A549 treated with GW870086 at 1 μM for 4 hours (cell line): ENCODE data around the gene DHRS7. TPM values are rescaled to one million over a fixed set of nuclear protein-coding genes. Genes with fewer than 3 reads are reported as not detected.

Source experiments
- total RNA-seq: library from RNA; stranded (reverse); fragments of 200-300 nt; extraction: Qiagen RNA extraction; gene quantifications from 5 replicates; pipeline ENCODE4 v1.2.3, GENCODE V29; 2022; ENCODE audit warnings: low read depth

The DHRS7 gene, protein sequence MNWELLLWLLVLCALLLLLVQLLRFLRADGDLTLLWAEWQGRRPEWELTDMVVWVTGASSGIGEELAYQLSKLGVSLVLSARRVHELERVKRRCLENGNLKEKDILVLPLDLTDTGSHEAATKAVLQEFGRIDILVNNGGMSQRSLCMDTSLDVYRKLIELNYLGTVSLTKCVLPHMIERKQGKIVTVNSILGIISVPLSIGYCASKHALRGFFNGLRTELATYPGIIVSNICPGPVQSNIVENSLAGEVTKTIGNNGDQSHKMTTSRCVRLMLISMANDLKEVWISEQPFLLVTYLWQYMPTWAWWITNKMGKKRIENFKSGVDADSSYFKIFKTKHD
- total RNA-seq, result 78.6 to 86.4 TPM (median 80.1 TPM) in 5 replicates

DNA sequence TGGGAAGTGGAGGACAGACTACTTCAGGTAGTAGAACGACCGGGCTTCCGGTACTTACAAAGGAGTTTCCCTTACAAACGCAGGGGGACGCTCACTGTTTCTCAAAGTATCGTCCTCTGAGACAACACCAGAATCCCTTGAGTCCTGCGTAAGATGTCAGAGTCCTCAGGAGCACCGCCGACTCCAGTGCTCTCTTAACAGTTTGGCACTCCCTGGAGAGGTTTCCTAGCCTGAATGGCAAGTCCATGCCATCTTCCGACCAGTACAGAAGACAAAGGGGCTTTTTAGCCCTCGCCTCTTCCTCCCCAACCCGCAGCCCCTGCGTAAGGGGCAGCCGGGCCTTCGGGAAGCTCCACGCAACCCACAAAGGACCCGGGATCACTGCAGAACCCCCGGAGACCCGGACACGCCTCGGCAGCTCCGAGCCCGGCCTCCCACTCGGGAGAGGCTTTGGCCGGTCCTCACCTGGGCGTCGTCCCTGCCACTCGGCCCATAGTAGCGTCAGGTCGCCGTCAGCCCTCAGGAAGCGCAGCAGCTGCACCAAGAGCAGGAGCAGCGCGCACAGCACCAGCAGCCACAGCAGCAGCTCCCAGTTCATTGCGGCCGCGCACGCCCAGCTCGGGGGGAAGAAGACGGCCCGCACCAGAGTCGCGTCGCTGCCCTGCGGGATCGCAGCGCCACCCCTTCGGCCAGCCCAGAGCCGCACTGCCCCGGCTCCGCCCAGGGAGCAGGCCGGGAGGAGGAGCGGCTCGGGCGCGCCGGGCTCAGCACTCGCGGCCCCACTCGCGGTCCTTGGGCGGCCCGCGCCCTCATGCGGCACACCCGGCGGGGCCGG is at the start of gene DHRS7:
DHRS7 (minus strand) TSS at position 687 of the 835 bp plus-strand sequence; CDS start at position 598, 89 bp downstream.

Other genes starting within 250 kb of the DHRS7 start
- gene LRRC9, start 245.3 kb downstream of the DHRS7 start, total RNA-seq, result not detected in 5 replicates
- 24.1 to 39.0 TPM (median 29.8 TPM) in 5 replicates for gene PCNX4, start 73.5 kb downstream of the DHRS7 start, total RNA-seq
- gene PPM1A, start 83.8 kb upstream of the DHRS7 start, total RNA-seq, result 30.4 to 40.1 TPM (median 38.3 TPM) in 5 replicates